ENCODE measurements around the gene ANKRD52. TPM values are rescaled to one million over a fixed set of nuclear protein-coding genes. Genes with fewer than 3 reads are reported as not detected.

Gene ANKRD52
- total and polyA plus RNA-seq, 2 of the 8 experiments (the other 6 are each of a cell fraction or from before 2014, with no cell fraction given), result 14.0 to 36.3 TPM

GRCh38 chr12:56236985-56237384 lies 21.2 kb downstream of the ANKRD52 start (continued):
- TF ChIP-seq TEAD4 (IDR thresholded peaks at IDR 0.05; ENCODE audit: low read depth, low read length) (no peak), SP4 (IDR thresholded peaks at IDR 0.05; ENCODE audit: low read length) (no peak), KDM5A (IDR thresholded peaks at IDR 0.05; ENCODE audit: low read length) (no peak), CBX8 (IDR thresholded peaks at IDR 0.05; ENCODE audit: borderline replicate concordance, low read depth, low read length) (no peak), MAFK (IDR thresholded peaks at IDR 0.05; ENCODE audit: low read depth, low read length) (no peak), E2F6 (IDR thresholded peaks at IDR 0.05) (no peak), SIX5 (IDR thresholded peaks at IDR 0.05; ENCODE audit: low read depth, low read length) (no peak), SP1 (IDR thresholded peaks at IDR 0.05; ENCODE audit: low read depth, low read length) (no peak), CTCF (IDR thresholded peaks at IDR 0.05; ENCODE audit: control extremely low read depth in 1 of 3, insufficient read depth in 1 of 3, low read depth in 1 of 3, low read length in 3 of 3) (no peak)

All from H1 (cell line).